HG02798 (cell line): ENCODE data around the gene SHE.

Experiments used
- ATAC-seq: cut with Tn5 transposase; IDR thresholded peaks from one replicate; pipeline ENCODE4 v1.9.1; 2021; ENCODE audit warnings: mild to moderate bottlenecking; ENCODE audit not compliant: unreplicated experiment, poor library complexity

Gene SHE

DNA sequence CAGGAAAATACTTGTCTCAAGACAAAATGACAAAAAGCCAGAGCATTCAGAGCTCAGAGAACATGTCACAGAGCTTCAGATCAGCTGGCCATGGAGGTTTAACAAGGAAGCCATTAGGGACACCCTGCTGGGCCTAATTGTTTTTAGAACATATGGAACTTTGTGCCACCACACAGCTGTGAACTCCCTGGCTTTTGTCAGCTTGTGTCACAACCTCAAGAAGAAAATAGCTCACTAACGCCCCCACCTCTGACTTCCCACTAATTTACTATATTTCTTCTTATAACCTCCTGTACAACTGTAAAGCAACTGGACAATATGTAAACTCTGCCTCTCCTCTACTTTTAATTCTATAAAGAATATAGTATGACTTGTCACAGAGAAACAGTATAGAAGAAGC, 21.2 kb downstream of the SHE start:
- ATAC-seq = no peak

GRCh38 chr1:154479764-154480421, 22.3 kb downstream of the SHE start:
- ATAC-seq = no peak

GRCh38 chr1:154478639-154479038, 23.6 kb downstream of the SHE start:
- ATAC-seq = no peak

GRCh38 chr1:154478013-154478412, 24.2 kb downstream of the SHE start:
- no peak for ATAC-seq

DNA sequence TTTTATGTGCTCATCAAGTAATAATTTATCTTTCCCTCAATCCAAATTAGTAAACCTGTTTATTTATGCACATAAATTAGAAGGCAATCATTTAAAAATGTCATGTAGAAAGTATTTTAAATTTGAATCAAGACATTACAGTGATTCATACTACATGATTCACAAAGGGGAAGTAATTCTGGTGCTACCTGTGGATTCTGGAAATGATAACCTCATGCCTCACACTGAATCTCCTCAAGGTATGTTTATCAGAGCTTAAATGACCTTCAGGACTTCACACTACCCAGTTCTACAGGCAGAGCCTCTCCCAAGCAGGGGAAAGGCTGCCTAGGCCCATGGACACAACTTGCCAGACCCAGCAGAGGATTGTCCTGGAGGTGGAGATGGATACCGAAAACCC, 25.4 kb downstream of the SHE start:
- no peak for ATAC-seq

- ATAC-seq = no peak
Observed at GRCh38 chr1:154474802-154475201, 27.4 kb downstream of the SHE start.

- no peak for ATAC-seq
Observed at GRCh38 chr1:154471304-154471703, 30.9 kb downstream of the SHE start.

DNA sequence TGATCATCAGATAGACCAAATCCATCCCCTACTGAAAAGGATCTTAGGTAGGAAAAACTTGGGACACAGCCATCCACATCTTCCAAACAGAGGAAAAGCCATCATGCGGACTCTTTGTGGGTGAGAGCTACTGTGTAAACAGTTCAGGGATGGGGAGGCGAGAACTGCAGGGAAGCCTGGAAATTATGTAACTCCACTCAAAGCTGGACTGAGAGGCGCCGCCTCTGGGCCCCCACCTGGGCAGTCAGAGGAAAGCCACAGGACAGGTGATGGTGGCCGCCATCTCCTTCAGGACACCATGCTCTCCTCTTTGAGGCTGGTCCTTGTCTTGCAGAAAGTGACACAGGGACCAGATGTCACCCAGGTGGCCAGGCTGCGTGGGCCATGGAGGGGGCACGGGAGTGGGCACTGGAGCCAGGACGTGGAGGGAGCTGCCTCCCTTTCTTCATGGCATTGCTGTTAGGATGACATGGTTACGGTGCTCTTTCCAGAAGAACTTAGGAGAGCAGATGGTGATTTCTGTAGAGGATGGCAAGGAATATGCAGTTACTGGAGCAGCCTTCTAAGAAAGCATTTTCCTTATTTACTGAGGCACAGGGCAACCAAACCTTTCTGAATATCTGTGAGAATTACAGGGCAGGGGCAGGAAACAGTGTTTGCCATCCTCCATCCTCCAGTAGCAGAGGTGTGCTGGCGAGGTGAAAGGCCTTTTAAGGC, 32.2 kb downstream of the SHE start:
- no peak for ATAC-seq

- ATAC-seq = no peak
Observed at GRCh38 chr1:154468535-154469250, 33.5 kb downstream of the SHE start.

DNA sequence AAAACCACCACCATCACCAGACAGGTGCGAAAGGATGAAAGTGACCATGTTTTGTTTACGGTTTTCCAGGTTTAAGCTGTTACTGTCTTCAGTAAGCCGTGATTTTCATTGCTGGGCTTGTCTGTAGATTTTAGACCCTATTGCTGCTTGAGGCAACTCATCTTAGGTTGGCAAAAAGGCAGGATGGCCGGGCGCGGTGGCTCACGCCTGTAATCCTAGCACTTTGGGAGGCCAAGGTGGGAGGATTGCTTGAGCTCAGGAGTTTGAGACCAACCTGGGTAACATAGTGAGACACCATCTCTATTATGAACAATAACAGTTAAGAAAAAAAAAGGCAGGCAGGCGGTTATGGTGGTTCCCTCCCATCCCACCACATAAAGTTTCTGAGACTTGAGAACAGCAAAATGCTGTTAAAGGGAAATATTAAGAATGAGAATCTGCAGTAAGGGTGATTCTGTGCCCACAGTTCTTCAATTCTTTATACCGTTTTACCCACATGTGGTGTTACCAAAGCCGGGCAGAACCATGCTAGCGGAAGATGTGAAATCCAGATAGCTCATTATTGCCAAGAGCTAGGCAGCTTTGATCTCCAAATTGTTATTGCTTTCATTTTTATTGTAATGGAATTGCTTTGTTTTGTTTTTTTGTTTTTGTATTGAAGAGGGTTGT, 34.6 kb downstream of the SHE start:
- ATAC-seq = no peak

- ATAC-seq = no peak
Observed at GRCh38 chr1:154466921-154467417, 35.2 kb downstream of the SHE start.

DNA sequence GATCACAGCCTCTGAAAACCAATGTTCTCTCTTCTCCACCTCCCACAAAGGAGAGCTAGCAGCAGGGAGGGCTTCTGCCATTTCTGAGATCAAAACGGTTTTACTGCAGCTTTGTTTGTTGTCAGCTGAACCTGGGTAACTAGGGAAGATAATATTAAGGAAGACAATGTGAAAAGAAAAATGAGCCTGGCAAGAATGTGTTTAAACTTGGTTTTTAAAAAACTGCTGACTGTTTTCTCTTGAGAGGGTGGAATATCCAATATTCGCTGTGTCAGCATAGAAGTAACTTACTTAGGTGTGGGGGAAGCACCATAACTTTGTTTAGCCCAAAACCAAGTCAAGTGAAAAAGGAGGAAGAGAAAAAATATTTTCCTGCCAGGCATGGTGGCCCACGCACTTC, 36.0 kb downstream of the SHE start:
- ATAC-seq = no peak

DNA sequence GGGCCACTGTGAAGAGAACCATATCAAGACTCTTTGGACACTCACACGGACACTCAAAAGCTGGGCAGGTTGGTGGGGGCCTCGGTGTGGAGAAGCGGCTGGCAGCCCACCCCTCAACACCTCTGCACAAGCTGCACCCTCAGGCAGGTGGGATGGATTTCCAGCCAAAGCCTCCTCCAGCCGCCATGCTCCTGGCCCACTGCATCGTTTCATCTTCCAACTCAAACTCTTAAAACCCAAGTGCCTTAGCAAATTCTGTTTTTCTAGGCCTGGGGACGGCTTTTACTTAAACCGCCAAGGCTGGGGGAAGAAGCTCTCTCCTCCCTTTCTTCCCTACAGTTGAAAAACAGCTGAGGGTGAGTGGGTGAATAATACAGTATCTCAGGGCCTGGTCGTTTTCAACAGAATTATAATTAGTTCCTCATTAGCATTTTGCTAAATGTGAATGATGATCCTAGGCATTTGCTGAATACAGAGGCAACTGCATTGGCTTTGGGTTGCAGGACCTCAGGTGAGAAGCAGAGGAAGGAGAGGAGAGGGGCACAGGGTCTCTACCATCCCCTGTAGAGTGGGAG, 36.5 kb downstream of the SHE start:
- ATAC-seq = no peak

DNA sequence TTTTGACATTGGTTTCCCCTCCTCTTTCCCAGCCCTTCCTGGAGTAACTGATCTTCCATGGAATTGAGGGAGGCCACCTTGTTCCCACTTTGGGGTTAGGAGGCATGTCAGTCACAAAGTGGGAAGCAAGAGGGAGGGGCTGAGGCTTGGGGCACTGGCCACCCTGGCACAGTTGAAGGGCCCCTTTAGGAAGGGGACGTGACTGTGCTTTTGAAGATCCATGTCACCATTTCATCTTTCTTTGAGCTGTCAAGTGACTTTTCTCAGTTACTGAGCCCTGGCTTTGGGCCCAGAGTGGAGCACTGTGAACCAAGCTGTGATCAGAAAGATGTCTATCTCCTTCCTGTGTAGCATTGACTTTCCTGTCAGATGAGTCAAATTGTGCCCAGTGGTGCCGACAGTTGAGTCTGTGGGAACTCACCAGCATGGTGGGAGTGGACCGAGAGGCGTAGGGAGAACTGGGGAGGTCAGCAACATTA, 38.7 kb downstream of the SHE start:
- ATAC-seq = no peak

GRCh38 chr1:154460695-154461260, 41.4 kb downstream of the SHE start:
- no peak for ATAC-seq

GRCh38 chr1:154459080-154459479, 43.1 kb downstream of the SHE start:
- ATAC-seq = no peak

- no peak for ATAC-seq
Observed at GRCh38 chr1:154456631-154457030, 45.6 kb downstream of the SHE start.

GRCh38 chr1:154454386-154455120, 47.7 kb downstream of the SHE start:
- no peak for ATAC-seq

DNA sequence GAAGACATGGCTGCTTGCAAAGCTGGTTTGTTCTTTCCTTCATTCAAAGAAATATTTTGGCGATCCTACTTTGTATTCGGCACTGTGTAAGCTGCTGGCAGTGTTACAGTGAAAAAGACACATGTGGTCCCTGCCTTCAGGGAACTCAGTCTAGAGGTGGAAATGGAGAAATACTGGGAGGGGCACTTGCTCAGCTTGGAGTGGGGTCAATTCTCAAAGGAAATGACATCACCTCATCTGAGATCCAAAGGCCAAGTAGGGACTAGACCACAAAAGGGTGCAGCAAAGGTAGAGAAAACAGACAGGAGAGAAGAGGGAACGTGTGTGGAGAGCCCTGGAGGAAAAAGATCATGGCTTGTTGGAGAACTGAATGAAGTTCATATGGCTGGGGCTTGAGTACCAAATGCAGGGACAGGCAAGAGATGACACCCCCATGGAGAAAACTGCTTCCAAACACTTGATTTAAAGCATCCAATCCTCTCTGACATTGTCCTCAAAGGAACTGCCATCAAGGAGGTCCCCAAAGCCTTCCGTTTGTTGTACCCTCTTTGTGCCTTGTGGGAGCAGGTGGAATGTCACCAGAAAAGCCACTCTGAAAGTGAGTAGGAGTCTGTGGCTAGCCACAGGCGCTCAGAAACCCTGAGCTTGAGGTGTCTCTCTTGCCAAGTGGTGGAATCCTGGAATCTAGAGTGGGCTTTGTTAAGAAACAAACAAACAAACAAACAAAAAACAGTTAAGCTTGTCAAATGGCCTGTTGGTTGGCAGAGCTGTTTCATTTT, 48.4 kb downstream of the SHE start:
- ATAC-seq = no peak
